Loucy (cell line): ENCODE measurements around the gene AQP6.

ENCODE experiments used
- H2AFZ ChIP-seq: fragments of 200-600 bp; sonication (generic); 2 replicates; pipeline ENCODE4 v1.6.0; 2016; ENCODE audit warnings: antibody characterized with exemption, mild to moderate bottlenecking, low read length, moderate library complexity
- H3F3A ChIP-seq: fragments of 200-600 bp; 2 replicates; pipeline ENCODE4 v1.6.0; 2016; ENCODE audit warnings: antibody characterized with exemption, low read depth, mild to moderate bottlenecking
- H3K27me3 ChIP-seq: fragments of 200-600 bp; sonication (generic); 2 replicates; pipeline ENCODE4 v1.6.1; 2014; ENCODE audit warnings: low read length, mild to moderate bottlenecking; ENCODE audit not compliant: insufficient read depth, poor library complexity, severe bottlenecking
- H3K36me3 ChIP-seq: fragments of 200-600 bp; sonication (generic); 2 replicates; pipeline ENCODE4 v1.6.1; 2016; ENCODE audit warnings: low read length; ENCODE audit not compliant: insufficient read depth
- H3K4me1 ChIP-seq: fragments of 200-600 bp; sonication (generic); 2 replicates; pipeline ENCODE4 v1.5.1; 2014; ENCODE audit warnings: low read length, mild to moderate bottlenecking; ENCODE audit not compliant: insufficient read depth, poor library complexity, severe bottlenecking
- H3K4me2 ChIP-seq: fragments of 200-600 bp; sonication (generic); 2 replicates; pipeline ENCODE4 v1.6.0; 2014; ENCODE audit warnings: antibody characterized with exemption, low read length, low read depth, mild to moderate bottlenecking; ENCODE audit not compliant: poor library complexity, severe bottlenecking
- H3K4me3 ChIP-seq: fragments of 200-600 bp; sonication (generic); 2 replicates; pipeline ENCODE4 v1.5.1; 2014; ENCODE audit warnings: low read length, mild to moderate bottlenecking, mixed read lengths; ENCODE audit not compliant: poor library complexity, severe bottlenecking
- H3K79me2 ChIP-seq: fragments of 200-600 bp; sonication (generic); 2 replicates; pipeline ENCODE4 v1.6.1; 2014; ENCODE audit warnings: low read length; ENCODE audit not compliant: insufficient read depth
- H3K9ac ChIP-seq: fragments of 200-600 bp; sonication (generic); 2 replicates; pipeline ENCODE4 v1.6.0; 2014; ENCODE audit warnings: mild to moderate bottlenecking, low read depth, low read length, moderate library complexity; ENCODE audit not compliant: poor library complexity, severe bottlenecking
- H3K9me2 ChIP-seq: fragments of 200-600 bp; sonication (generic); replicated peaks from 2 replicates; pipeline ENCODE4 v1.6.1; 2016; ENCODE audit warnings: low read depth, low read length, mixed read lengths
- H3K9me3 ChIP-seq: fragments of 200-600 bp; sonication (generic); 2 replicates; pipeline ENCODE4 v1.6.1; 2014; ENCODE audit warnings: mild to moderate bottlenecking, antibody characterized with exemption, low read length, low read depth; ENCODE audit not compliant: insufficient read depth
- H4K20me1 ChIP-seq: fragments of 200-600 bp; sonication (generic); 2 replicates; pipeline ENCODE4 v1.6.0; 2014; ENCODE audit warnings: antibody characterized with exemption, low read length, mild to moderate bottlenecking; ENCODE audit not compliant: insufficient read depth, poor library complexity, severe bottlenecking
- EZH2phosphoT487 ChIP-seq: fragments of 200-600 bp; IDR thresholded peaks from 2 replicates; pipeline ENCODE4 v1.6.1; 2018; ENCODE audit warnings: antibody characterized with exemption, mild to moderate bottlenecking, moderate library complexity, borderline replicate concordance
- TF ChIP-seq, protein P1 (sequence below): fragments of 200-600 bp; sonication (generic); conservative IDR thresholded peaks from 2 replicates; pipeline ENCODE4 v1.5.1; 2014; ENCODE audit warnings: mild to moderate bottlenecking, antibody characterized with exemption, low read length

Gene AQP6

DNA sequence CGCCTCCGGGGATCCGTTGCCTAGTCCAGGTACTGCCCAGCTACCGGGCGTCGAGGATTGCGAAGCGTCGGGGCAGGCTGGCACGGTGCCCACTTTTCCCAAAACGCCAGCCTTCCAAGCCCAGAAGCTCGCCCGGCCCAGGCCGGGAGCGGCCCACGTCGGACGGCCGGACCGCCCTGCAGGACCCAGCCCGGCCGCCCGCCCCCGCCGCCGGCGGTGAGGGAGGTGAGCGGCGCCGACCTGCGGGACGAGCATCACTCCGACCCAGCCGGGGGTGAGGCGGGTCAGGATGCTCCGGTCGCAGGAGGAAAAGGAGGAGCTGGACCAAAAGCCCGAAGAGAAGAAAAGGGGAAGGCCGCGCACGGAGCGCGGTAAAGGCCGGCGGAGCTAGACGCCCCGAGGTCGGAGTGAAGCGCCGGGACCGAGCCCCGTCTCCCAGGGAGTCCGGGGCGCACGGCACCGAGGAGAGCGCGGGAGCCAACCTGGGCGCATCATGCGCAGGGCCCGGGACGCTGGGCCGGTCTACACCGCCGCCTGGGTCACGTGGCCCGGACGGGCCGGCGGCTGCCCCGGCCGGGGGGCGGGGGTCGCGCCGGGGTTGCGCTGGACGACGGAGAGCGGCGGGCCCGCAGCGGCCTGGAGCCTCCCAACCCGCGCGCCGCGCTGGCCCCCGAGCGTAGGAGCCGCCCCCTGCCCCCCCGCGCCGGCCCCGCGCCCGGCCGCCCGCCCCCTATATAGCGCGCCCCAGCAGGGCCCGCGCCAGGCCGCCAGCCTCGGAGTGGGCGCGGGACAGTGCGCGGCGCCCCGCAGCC is 11.4 kb upstream of the AQP6 start, which contains the start of gene AQP5:
Gene AQP5 (plus strand): TSS at position 762 of the 812 bp plus-strand sequence. CDS start 146 bp downstream, outside the sequence.
- H3K79me2 ChIP-seq: 0 out of 2 replicates have a peak, but pooled peaks cover 4% of the 10 kb centered on the region
- TF ChIP-seq, protein P1, sequence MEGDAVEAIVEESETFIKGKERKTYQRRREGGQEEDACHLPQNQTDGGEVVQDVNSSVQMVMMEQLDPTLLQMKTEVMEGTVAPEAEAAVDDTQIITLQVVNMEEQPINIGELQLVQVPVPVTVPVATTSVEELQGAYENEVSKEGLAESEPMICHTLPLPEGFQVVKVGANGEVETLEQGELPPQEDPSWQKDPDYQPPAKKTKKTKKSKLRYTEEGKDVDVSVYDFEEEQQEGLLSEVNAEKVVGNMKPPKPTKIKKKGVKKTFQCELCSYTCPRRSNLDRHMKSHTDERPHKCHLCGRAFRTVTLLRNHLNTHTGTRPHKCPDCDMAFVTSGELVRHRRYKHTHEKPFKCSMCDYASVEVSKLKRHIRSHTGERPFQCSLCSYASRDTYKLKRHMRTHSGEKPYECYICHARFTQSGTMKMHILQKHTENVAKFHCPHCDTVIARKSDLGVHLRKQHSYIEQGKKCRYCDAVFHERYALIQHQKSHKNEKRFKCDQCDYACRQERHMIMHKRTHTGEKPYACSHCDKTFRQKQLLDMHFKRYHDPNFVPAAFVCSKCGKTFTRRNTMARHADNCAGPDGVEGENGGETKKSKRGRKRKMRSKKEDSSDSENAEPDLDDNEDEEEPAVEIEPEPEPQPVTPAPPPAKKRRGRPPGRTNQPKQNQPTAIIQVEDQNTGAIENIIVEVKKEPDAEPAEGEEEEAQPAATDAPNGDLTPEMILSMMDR: no peak
- TF ChIP-seq EZH2phosphoT487: no peak
- H3K4me3 ChIP-seq: peak within 1 kb of the TSS; percentile 57
- no peaks in the 10 kb centered on the region for H4K20me1 ChIP-seq
- H3K9me3 ChIP-seq: no peaks in the 10 kb centered on the region
- H3K9ac ChIP-seq: peak within 1 kb of the TSS; percentile 75
- H3F3A ChIP-seq: 0 out of 2 replicates have a peak, but pooled peaks cover 3% of the 10 kb centered on the region
- H3K4me1 ChIP-seq: peaks cover 76% of the 10 kb centered on the region
- no peaks in the 10 kb centered on the region for H3K9me2 ChIP-seq
- H2AFZ ChIP-seq: no peak within 1 kb of the TSS
- H3K4me2 ChIP-seq: peak within 1 kb of the TSS; percentile 76
- H3K36me3 ChIP-seq: no peaks in the 10 kb centered on the region
- no peaks in the 10 kb centered on the region for H3K27me3 ChIP-seq

DNA sequence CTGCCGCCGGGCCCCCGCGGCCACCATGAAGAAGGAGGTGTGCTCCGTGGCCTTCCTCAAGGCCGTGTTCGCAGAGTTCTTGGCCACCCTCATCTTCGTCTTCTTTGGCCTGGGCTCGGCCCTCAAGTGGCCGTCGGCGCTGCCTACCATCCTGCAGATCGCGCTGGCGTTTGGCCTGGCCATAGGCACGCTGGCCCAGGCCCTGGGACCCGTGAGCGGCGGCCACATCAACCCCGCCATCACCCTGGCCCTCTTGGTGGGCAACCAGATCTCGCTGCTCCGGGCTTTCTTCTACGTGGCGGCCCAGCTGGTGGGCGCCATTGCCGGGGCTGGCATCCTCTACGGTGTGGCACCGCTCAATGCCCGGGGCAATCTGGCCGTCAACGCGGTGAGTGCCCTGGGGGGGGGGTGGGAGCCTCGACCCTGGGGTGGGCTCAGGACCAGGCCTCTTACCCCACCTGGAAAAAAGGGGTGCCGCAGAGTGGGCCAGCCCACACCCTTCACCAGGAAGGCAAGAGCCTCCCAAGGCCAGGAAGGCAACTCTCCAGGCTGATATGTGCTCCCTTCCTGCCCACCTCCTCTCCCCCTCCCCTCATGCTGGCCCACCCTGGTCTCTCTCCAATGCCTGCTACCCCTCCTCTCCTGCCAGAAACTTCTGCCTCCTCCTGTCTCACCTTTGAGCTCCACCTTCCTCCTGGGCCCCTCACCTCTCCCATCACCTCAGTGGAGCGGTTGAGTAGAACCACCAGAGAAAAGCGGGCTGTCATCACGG is 10.6 kb upstream of the AQP6 start:
- no peak for TF ChIP-seq EZH2phosphoT487
- TF ChIP-seq, protein P1: no peak
- Histone ChIP-seq H3K9ac (peak overlapping the region; percentile 47), H4K20me1 (no peaks in the 10 kb centered on the region), H3K4me2 (peak overlapping the region; percentile 57), H3K36me3 (no peaks in the 10 kb centered on the region), H3K9me2 (no peaks in the 10 kb centered on the region), H3K4me1 (peaks cover 70% of the 10 kb centered on the region), H3K4me3 (peak overlapping the region; percentile 50), H3F3A (0 out of 2 replicates have a peak, but pooled peaks cover 3% of the 10 kb centered on the region), H3K79me2 (0 out of 2 replicates have a peak, but pooled peaks cover 4% of the 10 kb centered on the region), H3K9me3 (no peaks in the 10 kb centered on the region), H2AFZ (no peak overlapping the region), H3K27me3 (no peaks in the 10 kb centered on the region)

DNA sequence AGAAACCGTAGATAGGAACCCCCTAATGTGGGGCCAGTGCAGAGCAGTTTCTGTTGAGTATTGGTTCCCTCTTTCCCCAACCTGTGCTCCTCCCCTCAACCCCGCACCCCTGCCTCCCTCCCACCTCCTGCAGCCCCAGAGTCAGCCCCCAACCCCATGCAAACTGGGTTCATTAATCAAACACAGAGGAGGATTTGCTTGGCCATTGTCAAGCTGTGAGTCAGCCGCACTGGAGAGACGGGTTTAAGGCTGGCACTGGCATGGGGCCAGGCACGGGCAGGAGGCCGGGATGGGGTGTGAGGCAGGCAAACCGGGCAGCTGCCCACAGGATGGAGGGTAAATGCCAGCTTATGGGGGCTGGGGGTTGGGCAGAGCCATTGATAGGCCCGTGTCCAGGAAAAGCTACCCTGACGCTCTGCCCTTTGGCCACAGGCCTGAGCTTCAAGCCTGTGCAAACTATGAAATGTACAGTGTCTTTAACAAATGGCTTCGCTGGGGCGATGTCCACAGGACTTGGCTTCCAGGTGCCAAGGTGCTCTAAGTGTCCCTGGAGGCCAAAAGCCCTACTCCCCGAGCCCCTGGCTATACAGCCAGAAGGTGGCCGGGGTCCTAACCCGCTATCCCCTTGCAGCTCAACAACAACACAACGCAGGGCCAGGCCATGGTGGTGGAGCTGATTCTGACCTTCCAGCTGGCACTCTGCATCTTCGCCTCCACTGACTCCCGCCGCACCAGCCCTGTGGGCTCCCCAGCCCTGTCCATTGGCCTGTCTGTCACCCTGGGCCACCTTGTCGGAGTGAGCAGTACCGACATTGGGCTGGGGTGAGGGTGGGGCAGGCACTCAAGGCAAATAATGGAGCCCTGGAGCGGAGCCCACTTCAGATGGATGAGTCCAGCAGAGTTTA is 9.6 kb upstream of the AQP6 start:
- Histone ChIP-seq H3K36me3 (no peaks in the 10 kb centered on the region), H3F3A (0 out of 2 replicates have a peak, but pooled peaks cover 3% of the 10 kb centered on the region), H3K9me2 (no peaks in the 10 kb centered on the region), H3K4me1 (peaks cover 71% of the 10 kb centered on the region), H2AFZ (no peak overlapping the region), H3K27me3 (no peaks in the 10 kb centered on the region), H3K4me3 (peak overlapping the region; percentile 50), H3K9me3 (no peaks in the 10 kb centered on the region), H3K9ac (peak overlapping the region; percentile 47), H3K79me2 (0 out of 2 replicates have a peak, but pooled peaks cover 4% of the 10 kb centered on the region), H4K20me1 (no peaks in the 10 kb centered on the region), H3K4me2 (peak overlapping the region; percentile 57)
- TF ChIP-seq, protein P1: no peak
- TF ChIP-seq EZH2phosphoT487: no peak
